Smooth muscle cell (in vitro differentiated cells): ENCODE measurements around the gene FCER1G. TPM values are rescaled to one million over a fixed set of nuclear protein-coding genes. Genes with fewer than 3 reads are reported as not detected.

Experiments
- DNase-seq: peaks from one replicate; lab custom pipeline; 2025; ENCODE audit not compliant: unreplicated experiment; lab: John Stamatoyannopoulos, UW
- H2AFZ ChIP-seq: fragments of 200-600 bp; sonication (generic); 2 replicates; pipeline ENCODE4 v1.6.0; 2016; ENCODE audit warnings: antibody characterized with exemption, low read depth, mild to moderate bottlenecking
- H3F3A ChIP-seq: fragments of 200-600 bp; sonication (generic); 2 replicates; pipeline ENCODE4 v1.6.0; 2017; ENCODE audit warnings: antibody characterized with exemption, low read depth
- H3K27ac ChIP-seq: fragments of 200-600 bp; sonication (generic); 2 replicates; pipeline ENCODE4 v1.5.1; 2016; ENCODE audit warnings: low read depth, mild to moderate bottlenecking
- H3K27me3 ChIP-seq: fragments of 200-600 bp; sonication (generic); 2 replicates; pipeline ENCODE4 v1.6.1; 2016; ENCODE audit warnings: low read depth, mild to moderate bottlenecking
- H3K36me3 ChIP-seq: fragments of 200-600 bp; sonication (generic); 2 replicates; pipeline ENCODE4 v1.5.1; 2016; ENCODE audit warnings: low read depth
- H3K4me1 ChIP-seq: fragments of 200-600 bp; sonication (generic); 2 replicates; pipeline ENCODE4 v1.5.1; 2016; ENCODE audit warnings: low read depth
- H3K4me2 ChIP-seq: fragments of 200-600 bp; sonication (generic); 2 replicates; pipeline ENCODE4 v1.6.0; 2016; ENCODE audit warnings: mild to moderate bottlenecking
- H3K4me3 ChIP-seq: fragments of 200-600 bp; sonication (generic); 2 replicates; pipeline ENCODE4 v1.5.1; 2016; ENCODE audit warnings: mild to moderate bottlenecking
- H3K79me2 ChIP-seq: fragments of 200-600 bp; sonication (generic); 2 replicates; pipeline ENCODE4 v1.6.0; 2016; ENCODE audit warnings: low read depth, mild to moderate bottlenecking
- H3K9ac ChIP-seq: fragments of 200-600 bp; sonication (generic); 2 replicates; pipeline ENCODE4 v1.6.0; 2016; ENCODE audit warnings: low read depth
- H3K9me3 ChIP-seq: fragments of 200-600 bp; sonication (generic); replicated peaks from 2 replicates; pipeline ENCODE4 v1.5.1; 2016; ENCODE audit warnings: low read depth
- H4K20me1 ChIP-seq: fragments of 200-600 bp; sonication (generic); 2 replicates; pipeline ENCODE4 v1.6.0; 2016; ENCODE audit warnings: low read depth
- WGBS: methylation state at CpG from one replicate; pipeline ENCODE4 v1.1.7; 2016; ENCODE audit warnings: low lambda C conversion rate; 5-methylcytosine and 5-hydroxymethylcytosine counted together
- polyA plus RNA-seq: library from polyadenylated mRNA; unstranded; fragments of >200 nt; fragmentation: Nextera tagmentation; extraction: Ambion mirVana; gene quantifications from 2 replicates; pipeline ENCODE4 v1.2.1, GENCODE V29; 2016
- total RNA-seq: library from RNA; depleted of rRNA; stranded (reverse); fragments of >200 nt; gene quantifications from 2 replicates; pipeline ENCODE4 v1.2.3, GENCODE V29; 2014
- TF ChIP-seq, protein P1 (sequence below): fragments of 200-600 bp; sonication (generic); IDR thresholded peaks from 2 replicates; pipeline ENCODE4 v1.5.1; 2017; ENCODE audit warnings: borderline replicate concordance, mild to moderate bottlenecking, antibody characterized with exemption; ENCODE audit not compliant: insufficient read depth, poor library complexity, severe bottlenecking

The FCER1G gene
- total and polyA plus RNA-seq, 2 experiments from 2014 or later = 0.78 TPM; not detected in 1

DNA sequence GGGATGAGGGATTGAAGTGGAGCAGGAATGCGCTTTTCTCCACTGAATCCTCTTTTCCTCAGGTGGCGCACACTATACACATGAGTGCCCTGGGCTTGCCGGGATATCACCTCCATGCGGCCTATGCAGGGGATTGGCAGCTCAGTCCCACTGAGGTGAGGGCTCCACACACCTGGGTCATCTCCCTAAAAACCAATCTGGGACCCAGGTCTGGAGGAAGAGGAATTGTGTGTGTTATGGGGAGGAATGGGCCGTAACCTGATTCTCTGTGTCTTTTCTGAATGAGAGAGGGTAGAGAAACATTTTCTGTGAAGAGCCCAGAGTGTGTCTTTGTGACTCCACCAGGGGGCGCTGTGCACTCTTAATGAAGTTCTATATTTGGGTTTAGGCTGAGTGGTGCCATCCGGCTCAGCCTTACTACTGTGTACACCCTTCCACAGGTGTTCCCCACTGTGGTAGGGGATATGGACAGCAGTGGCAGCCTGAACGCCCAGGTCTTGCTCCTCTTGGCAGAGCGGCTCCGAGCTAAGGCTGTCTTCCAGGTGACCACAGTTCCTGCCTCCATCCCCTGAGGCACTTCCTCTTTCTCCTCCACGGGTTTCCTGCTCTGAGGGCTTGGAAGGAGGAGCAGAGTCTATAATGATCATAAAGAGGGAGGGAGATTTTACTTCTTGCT is 12.2 kb downstream of the FCER1G start:
- peak overlapping the region; percentile 82 for H3K4me3 ChIP-seq
- no peaks in the 10 kb centered on the region for H4K20me1 ChIP-seq
- no peak overlapping the region for H3K9ac ChIP-seq
- 53% methylated on average over 11 of the region's 11 CpGs for WGBS
- TF ChIP-seq, protein P1, sequence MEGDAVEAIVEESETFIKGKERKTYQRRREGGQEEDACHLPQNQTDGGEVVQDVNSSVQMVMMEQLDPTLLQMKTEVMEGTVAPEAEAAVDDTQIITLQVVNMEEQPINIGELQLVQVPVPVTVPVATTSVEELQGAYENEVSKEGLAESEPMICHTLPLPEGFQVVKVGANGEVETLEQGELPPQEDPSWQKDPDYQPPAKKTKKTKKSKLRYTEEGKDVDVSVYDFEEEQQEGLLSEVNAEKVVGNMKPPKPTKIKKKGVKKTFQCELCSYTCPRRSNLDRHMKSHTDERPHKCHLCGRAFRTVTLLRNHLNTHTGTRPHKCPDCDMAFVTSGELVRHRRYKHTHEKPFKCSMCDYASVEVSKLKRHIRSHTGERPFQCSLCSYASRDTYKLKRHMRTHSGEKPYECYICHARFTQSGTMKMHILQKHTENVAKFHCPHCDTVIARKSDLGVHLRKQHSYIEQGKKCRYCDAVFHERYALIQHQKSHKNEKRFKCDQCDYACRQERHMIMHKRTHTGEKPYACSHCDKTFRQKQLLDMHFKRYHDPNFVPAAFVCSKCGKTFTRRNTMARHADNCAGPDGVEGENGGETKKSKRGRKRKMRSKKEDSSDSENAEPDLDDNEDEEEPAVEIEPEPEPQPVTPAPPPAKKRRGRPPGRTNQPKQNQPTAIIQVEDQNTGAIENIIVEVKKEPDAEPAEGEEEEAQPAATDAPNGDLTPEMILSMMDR = peak; percentile 90
- H3K4me2 ChIP-seq = peak overlapping the region; percentile 87
- DNase-seq = peak; percentile 45
- no peaks in the 10 kb centered on the region for H3K36me3 ChIP-seq
- no peaks in the 10 kb centered on the region for H3K27me3 ChIP-seq
- no peak overlapping the region for H2AFZ ChIP-seq
- no peaks in the 10 kb centered on the region for H3K79me2 ChIP-seq
- no peaks in the 10 kb centered on the region for H3K9me3 ChIP-seq
- no peaks in the 10 kb centered on the region for H3F3A ChIP-seq
- no peak overlapping the region for H3K27ac ChIP-seq
- no peaks in the 10 kb centered on the region for H3K4me1 ChIP-seq

DNA sequence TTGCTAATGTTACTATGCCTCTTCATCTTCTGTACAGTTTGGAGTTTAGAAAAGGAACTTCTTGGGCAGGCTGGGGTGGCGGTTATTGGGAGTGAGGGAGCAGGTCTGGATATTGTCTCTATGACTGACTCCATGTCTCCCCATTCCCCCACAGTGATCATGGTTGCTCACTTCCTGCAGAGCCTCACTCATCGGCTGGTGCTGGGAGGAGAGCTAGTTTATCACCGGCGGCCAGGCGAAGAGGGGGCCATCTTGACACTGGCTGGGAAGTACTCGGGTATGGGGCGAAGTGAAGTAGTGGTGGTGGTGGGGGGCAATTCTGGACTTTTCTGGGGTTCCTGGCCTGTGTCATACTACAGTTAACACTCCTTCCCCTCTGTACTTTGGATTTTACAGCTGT is 12.9 kb downstream of the FCER1G start:
- Histone ChIP-seq H2AFZ (no peak overlapping the region), H3K4me3 (no peak overlapping the region), H3K79me2 (no peaks in the 10 kb centered on the region), H3F3A (no peaks in the 10 kb centered on the region), H3K4me1 (no peaks in the 10 kb centered on the region), H3K36me3 (no peaks in the 10 kb centered on the region), H3K27me3 (no peaks in the 10 kb centered on the region), H3K27ac (no peak overlapping the region), H4K20me1 (no peaks in the 10 kb centered on the region), H3K4me2 (no peak overlapping the region), H3K9me3 (no peaks in the 10 kb centered on the region), H3K9ac (no peak overlapping the region)
- WGBS = 96% methylated on average over 7 of the region's 7 CpGs
- TF ChIP-seq, protein P1 = no peak
- no peak for DNase-seq

DNA sequence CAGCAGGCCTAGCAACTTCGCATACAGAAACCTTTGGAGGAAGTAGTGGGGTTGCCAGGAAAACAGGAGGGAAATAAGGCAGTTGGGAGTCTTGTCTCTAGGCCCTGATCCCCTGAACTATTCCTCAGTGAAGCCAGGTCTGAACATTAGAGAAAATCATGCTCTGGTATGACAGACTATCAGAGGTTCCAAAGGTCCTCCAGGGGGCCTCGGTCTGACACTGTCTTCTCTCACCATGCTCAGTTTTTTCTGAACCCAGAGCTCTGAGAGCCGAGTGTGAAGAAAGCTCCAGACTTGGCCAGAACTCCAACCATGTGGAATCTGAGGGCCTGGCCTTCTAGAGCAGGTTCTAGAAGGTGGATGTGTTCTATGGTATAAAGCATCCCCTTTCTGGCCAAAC is 14.8 kb downstream of the FCER1G start:
- Histone ChIP-seq H3K4me2 (no peak overlapping the region), H3K36me3 (no peaks in the 10 kb centered on the region), H3K4me3 (no peak overlapping the region), H3K4me1 (no peaks in the 10 kb centered on the region), H2AFZ (no peak overlapping the region), H3K9me3 (no peaks in the 10 kb centered on the region), H3K9ac (no peak overlapping the region), H3K79me2 (no peaks in the 10 kb centered on the region), H4K20me1 (no peaks in the 10 kb centered on the region), H3F3A (no peaks in the 10 kb centered on the region), H3K27me3 (no peaks in the 10 kb centered on the region), H3K27ac (no peak overlapping the region)
- no peak for DNase-seq
- 79% methylated on average over 3 of the region's 3 CpGs for WGBS
- TF ChIP-seq, protein P1 = no peak

DNA sequence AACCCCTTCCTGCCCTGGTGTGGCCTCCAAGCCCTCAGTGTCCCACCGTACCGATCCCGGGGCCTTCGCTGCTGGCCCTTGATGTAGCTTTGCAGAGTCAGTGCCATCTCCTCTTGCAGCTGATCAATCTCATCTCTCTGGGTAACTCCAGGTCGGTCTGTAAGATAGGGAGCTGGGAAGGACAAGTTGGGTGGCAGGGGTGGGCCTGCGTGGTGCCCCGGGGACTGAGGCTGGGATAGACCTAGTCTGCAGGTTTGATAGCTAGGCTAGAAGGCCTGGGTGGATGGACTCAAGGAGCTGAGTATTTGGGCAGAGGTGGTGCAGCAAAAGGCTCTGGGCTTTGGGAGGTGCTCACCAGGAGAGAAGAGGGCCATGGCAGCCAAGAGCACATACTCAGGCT is 15.7 kb downstream of the FCER1G start:
- Histone ChIP-seq H3K36me3 (no peaks in the 10 kb centered on the region), H3K4me2 (no peak overlapping the region), H3K27ac (no peak overlapping the region)

More for the DNA sequence above, 15.7 kb downstream of the FCER1G start:
- Histone ChIP-seq H4K20me1 (no peaks in the 10 kb centered on the region), H3K4me3 (no peak overlapping the region), H3K9me3 (no peaks in the 10 kb centered on the region), H3K4me1 (no peaks in the 10 kb centered on the region), H3K9ac (no peak overlapping the region), H3F3A (no peaks in the 10 kb centered on the region), H2AFZ (no peak overlapping the region), H3K79me2 (no peaks in the 10 kb centered on the region), H3K27me3 (no peaks in the 10 kb centered on the region)
- 98% methylated on average over 7 of the region's 7 CpGs for WGBS
- no peak for DNase-seq
- TF ChIP-seq, protein P1 = no peak
